ENCODE results near the gene LZTS2.
A peak's percentile ranks its signal among the peaks of the same experiment; 100 is the strongest.

Gene LZTS2

DNA sequence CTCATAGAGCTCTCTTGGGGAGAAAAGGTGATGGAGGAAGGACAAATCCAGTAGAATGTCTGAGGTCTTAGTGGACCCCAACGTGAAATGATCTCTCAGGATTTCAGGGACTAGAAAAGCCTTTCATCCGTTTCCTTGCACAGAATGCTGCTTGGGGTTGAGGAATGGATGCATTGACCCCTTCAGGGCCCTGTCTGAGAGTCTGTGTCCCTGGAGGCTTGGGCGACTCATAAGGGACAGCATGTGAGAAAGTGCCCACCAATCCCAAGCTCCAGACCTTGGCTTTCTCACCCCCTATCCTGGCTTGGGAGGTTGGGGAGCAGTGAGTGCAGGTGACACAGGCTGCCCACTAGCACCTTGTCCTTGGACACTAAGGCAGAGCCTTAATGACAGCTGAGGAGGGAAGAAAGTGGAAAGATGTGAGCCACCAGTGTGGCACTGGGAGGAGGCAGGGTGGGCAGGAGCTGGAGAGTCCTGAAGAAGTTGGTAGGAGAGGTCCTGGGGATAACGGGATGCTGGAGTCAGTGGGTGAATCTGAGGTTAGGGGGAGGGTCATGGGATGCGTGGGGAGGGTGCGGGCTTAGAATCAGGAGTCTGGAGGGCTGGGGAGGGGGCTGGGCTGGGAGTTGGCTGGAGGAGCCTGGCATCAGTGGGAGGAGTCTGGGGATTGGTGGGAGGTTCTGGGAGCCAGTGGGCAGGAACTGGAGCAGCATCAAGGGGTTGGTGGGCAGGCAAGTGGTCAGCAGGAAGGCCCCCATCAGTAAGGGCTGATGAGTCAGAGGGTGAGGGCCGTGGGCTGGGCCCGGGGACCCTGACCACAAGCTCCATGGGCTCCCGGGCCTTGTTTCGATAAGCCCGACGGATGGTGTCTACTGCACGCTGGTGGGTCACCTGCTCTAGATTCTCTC lies 8.6 kb downstream of the LZTS2 start:
- no peaks in the 10 kb centered on the region for H3K9me3 Mint-ChIP-seq
- no peaks in the 10 kb centered on the region for H3K27me3 Mint-ChIP-seq (ENCODE audit: low read depth, poor library complexity)
- no peak overlapping the region for H3K4me3 Mint-ChIP-seq
- H3K27ac Mint-ChIP-seq: peak overlapping the region; percentile 91
- TF ChIP-seq, protein P1, sequence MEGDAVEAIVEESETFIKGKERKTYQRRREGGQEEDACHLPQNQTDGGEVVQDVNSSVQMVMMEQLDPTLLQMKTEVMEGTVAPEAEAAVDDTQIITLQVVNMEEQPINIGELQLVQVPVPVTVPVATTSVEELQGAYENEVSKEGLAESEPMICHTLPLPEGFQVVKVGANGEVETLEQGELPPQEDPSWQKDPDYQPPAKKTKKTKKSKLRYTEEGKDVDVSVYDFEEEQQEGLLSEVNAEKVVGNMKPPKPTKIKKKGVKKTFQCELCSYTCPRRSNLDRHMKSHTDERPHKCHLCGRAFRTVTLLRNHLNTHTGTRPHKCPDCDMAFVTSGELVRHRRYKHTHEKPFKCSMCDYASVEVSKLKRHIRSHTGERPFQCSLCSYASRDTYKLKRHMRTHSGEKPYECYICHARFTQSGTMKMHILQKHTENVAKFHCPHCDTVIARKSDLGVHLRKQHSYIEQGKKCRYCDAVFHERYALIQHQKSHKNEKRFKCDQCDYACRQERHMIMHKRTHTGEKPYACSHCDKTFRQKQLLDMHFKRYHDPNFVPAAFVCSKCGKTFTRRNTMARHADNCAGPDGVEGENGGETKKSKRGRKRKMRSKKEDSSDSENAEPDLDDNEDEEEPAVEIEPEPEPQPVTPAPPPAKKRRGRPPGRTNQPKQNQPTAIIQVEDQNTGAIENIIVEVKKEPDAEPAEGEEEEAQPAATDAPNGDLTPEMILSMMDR (IDR thresholded peaks at IDR 0.05): no peak
- peaks cover 16% of the 10 kb centered on the region for H3K36me3 Mint-ChIP-seq (ENCODE audit: low read depth)
- peaks cover 34% of the 10 kb centered on the region for H3K4me1 Mint-ChIP-seq
- DNase-seq: no peak

GRCh38 chr10:101008823-101009423 lies 9.3 kb downstream of the LZTS2 start:
- H3K36me3 Mint-ChIP-seq (ENCODE audit: low read depth): peaks cover 10% of the 10 kb centered on the region

GRCh38 chr10:101010329-101010728 lies 10.7 kb downstream of the LZTS2 start:
- TF ChIP-seq, protein P1 (IDR thresholded peaks at IDR 0.05): no peak
- H3K4me3 Mint-ChIP-seq: no peak overlapping the region
- no peak overlapping the region for H3K27ac Mint-ChIP-seq

More at GRCh38 chr10:101008823-101009423, 9.3 kb downstream of the LZTS2 start:
- Mint-ChIP-seq H3K4me1 (peaks cover 39% of the 10 kb centered on the region), H3K4me3 (no peak overlapping the region), H3K9me3 (no peaks in the 10 kb centered on the region), H3K27me3 (ENCODE audit: low read depth, poor library complexity) (no peaks in the 10 kb centered on the region), H3K27ac (no peak overlapping the region)
- TF ChIP-seq, protein P1 (IDR thresholded peaks at IDR 0.05): no peak
- DNase-seq: no peak

GRCh38 chr10:101011517-101012423 lies 12.2 kb downstream of the LZTS2 start:
- Mint-ChIP-seq H3K9me3 (no peaks in the 10 kb centered on the region), H3K4me1 (peaks cover 62% of the 10 kb centered on the region), H3K36me3 (ENCODE audit: low read depth) (no peaks in the 10 kb centered on the region), H3K27me3 (ENCODE audit: low read depth, poor library complexity) (peaks cover 22% of the 10 kb centered on the region), H3K4me3 (no peak overlapping the region), H3K27ac (no peak overlapping the region)
- DNase-seq: no peak
- TF ChIP-seq, protein P1 (IDR thresholded peaks at IDR 0.05): peak; percentile 40

More at GRCh38 chr10:101010329-101010728, 10.7 kb downstream of the LZTS2 start:
- Mint-ChIP-seq H3K27me3 (ENCODE audit: low read depth, poor library complexity) (peaks cover 10% of the 10 kb centered on the region), H3K4me1 (peaks cover 51% of the 10 kb centered on the region), H3K9me3 (no peaks in the 10 kb centered on the region), H3K36me3 (ENCODE audit: low read depth) (peaks cover 6% of the 10 kb centered on the region)
- no peak for DNase-seq

- Mint-ChIP-seq H3K4me3 (no peak overlapping the region), H3K4me1 (peaks cover 71% of the 10 kb centered on the region), H3K27me3 (ENCODE audit: low read depth, poor library complexity) (peaks cover 32% of the 10 kb centered on the region), H3K9me3 (no peaks in the 10 kb centered on the region), H3K36me3 (ENCODE audit: low read depth) (no peaks in the 10 kb centered on the region), H3K27ac (no peak overlapping the region)
- TF ChIP-seq, protein P1 (IDR thresholded peaks at IDR 0.05): peak; percentile 78
- peak; percentile 83 for DNase-seq
Observed at GRCh38 chr10:101012525-101013364, 13.1 kb downstream of the LZTS2 start.
